H1 (cell line): ENCODE results near the gene MKX. TPM values are rescaled to one million over a fixed set of nuclear protein-coding genes. Genes with fewer than 3 reads are reported as not detected.

Experiments used
- CTCF ChIA-PET: fragments of 300-600 bp; sonication (Branson Sonifier 250); formaldehyde crosslinking; loops from one replicate; lab custom pipeline; 2021; ENCODE audit not compliant: partially characterized antibody; lab: Charles Lee
- POLR2A ChIA-PET: fragments of 300-600 bp; sonication (Branson Sonifier 250); formaldehyde crosslinking; loops from one replicate; lab custom pipeline; 2021; ENCODE audit warnings: inconsistent platforms; ENCODE audit not compliant: partially characterized antibody; lab: Charles Lee
- DNase-seq, 2 experiments: peaks; one replicate each; pipeline versions ENCODE4 v3.0.0 to v3.0.0-alpha.2; 2010 to 2022; ENCODE audit warnings: low spot score in 2 of 2, low read depth in 1 of 2, mixed read lengths in 1 of 2
- FAIRE-seq: peaks from 2 replicates; lab custom pipeline; 2011; peaks lifted over from hg19 to GRCh38; lab: Jason Lieb, UNC
- H2AFZ ChIP-seq: 2 replicates; pipeline ENCODE4 v1.8.1; 2012; ENCODE audit warnings: low read length, inconsistent platforms
- H2AK5ac ChIP-seq: 2 replicates; pipeline ENCODE4 v1.6.1; 2013; ENCODE audit warnings: low read depth, low read length
- H2BK120ac ChIP-seq: replicated peaks from 2 replicates; pipeline ENCODE3; 2013; ENCODE audit warnings: low read depth, low read length, inconsistent platforms
- H2BK12ac ChIP-seq: 2 replicates; pipeline ENCODE4 v1.6.1; 2013; ENCODE audit warnings: low read depth, low read length
- H2BK15ac ChIP-seq: 2 replicates; pipeline ENCODE4 v1.6.1; 2013; ENCODE audit warnings: low read length
- H2BK20ac ChIP-seq: 2 replicates; pipeline ENCODE4 v1.6.1; 2013; ENCODE audit warnings: low read length
- H2BK5ac ChIP-seq: 2 replicates; pipeline ENCODE4 v1.6.1; 2013; ENCODE audit warnings: low read depth, low read length
- H3K14ac ChIP-seq: 2 replicates; pipeline ENCODE4 v1.6.1; 2013; ENCODE audit warnings: inconsistent platforms; ENCODE audit not compliant: insufficient read length
- H3K18ac ChIP-seq: 2 replicates; pipeline ENCODE4 v1.6.1; 2013; ENCODE audit warnings: low read length; ENCODE audit errors: extremely low read depth
- H3K23ac ChIP-seq: 2 replicates; pipeline ENCODE4 v1.6.1; 2013; ENCODE audit warnings: inconsistent platforms; ENCODE audit not compliant: insufficient read length
- H3K23me2 ChIP-seq: 2 replicates; pipeline ENCODE4 v1.6.1; 2013; ENCODE audit warnings: low read depth, low read length
- H3K27ac ChIP-seq: 2 replicates; pipeline ENCODE4 v1.6.1; 2011; ENCODE audit warnings: low read depth, low read length, inconsistent platforms
- H3K27me3 ChIP-seq, 4 experiments: replicated peaks in 1 of 4; 1 replicate in 1 of 4; 2 replicates in 3 of 4; pipeline versions ENCODE4 v1.6.1 to v1.8.1; 2011 to 2013; ENCODE audit warnings: low read length in 3 of 4, mild to moderate bottlenecking in 3 of 4, inconsistent platforms in 2 of 4, mixed read lengths in 2 of 4, moderate library complexity in 1 of 4; ENCODE audit not compliant: control insufficient read depth in 3 of 4, insufficient read depth in 3 of 4; ENCODE audit errors: extremely low read depth in 1 of 4
- H3K36me3 ChIP-seq, 4 experiments: 2 replicates each; pipeline versions ENCODE4 v1.6.1 to v1.8.1; 2011 to 2013; ENCODE audit warnings: mild to moderate bottlenecking in 4 of 4, low read length in 3 of 4, moderate library complexity in 2 of 4, control low read depth in 1 of 4, inconsistent platforms in 1 of 4; ENCODE audit not compliant: insufficient read depth in 4 of 4, control insufficient read depth in 2 of 4
- H3K4ac ChIP-seq: replicated peaks from 2 replicates; pipeline ENCODE3; 2013; ENCODE audit warnings: low read length, low read depth, mixed read lengths, inconsistent platforms; ENCODE audit not compliant: insufficient read length
- H3K4me1 ChIP-seq, 4 experiments: replicated peaks in 1 of 4; 1 replicate in 1 of 4; 2 replicates in 3 of 4; pipeline versions ENCODE4 v1.6.1 to v1.8.1; 2011 to 2013; ENCODE audit warnings: low read length in 3 of 4, inconsistent platforms in 2 of 4, mixed read lengths in 1 of 4; ENCODE audit not compliant: insufficient read depth in 4 of 4, control insufficient read depth in 3 of 4
- H3K4me2 ChIP-seq, 2 experiments: 2 replicates each; pipeline versions ENCODE4 v1.6.1 to v1.8.1; 2011 to 2013; ENCODE audit warnings: low read depth in 2 of 2, low read length in 2 of 2, control low read depth in 1 of 2, inconsistent platforms in 1 of 2, mild to moderate bottlenecking in 1 of 2; ENCODE audit not compliant: insufficient read depth in 1 of 2
- H3K4me3 ChIP-seq, 4 experiments: fragments of 200-600, 300-600 bp in 1 of 4; sonication (generic), shearing (Covaris generic), sonication (Bioruptor Twin) in 1 of 4; 2 replicates each; pipeline versions ENCODE4 v1.5.1 to v1.8.1; 2011 to 2016; ENCODE audit warnings: low read length in 4 of 4, low read depth in 3 of 4, control low read depth in 2 of 4, inconsistent platforms in 2 of 4, mild to moderate bottlenecking in 2 of 4, mixed read lengths in 1 of 4, moderate library complexity in 1 of 4; ENCODE audit not compliant: insufficient read depth in 2 of 4; ENCODE audit errors: extremely low read depth in 1 of 4
- H3K56ac ChIP-seq: replicated peaks from 2 replicates; pipeline ENCODE3; 2013; ENCODE audit warnings: low read depth, mild to moderate bottlenecking, mixed read lengths, low read length, inconsistent platforms; ENCODE audit not compliant: insufficient read length
- H3K79me1 ChIP-seq: 2 replicates; pipeline ENCODE4 v1.6.1; 2013; ENCODE audit warnings: low read depth, low read length, control low read depth
- H3K79me2 ChIP-seq, 2 experiments: 2 replicates each; pipeline versions ENCODE4 v1.6.1 to v1.8.1; 2012 to 2013; ENCODE audit warnings: low read length in 2 of 2, mild to moderate bottlenecking in 2 of 2, inconsistent platforms in 1 of 2; ENCODE audit not compliant: insufficient read depth in 2 of 2, control insufficient read depth in 1 of 2
- H3K9ac ChIP-seq, 4 experiments: replicated peaks in 1 of 4; 1 replicate in 1 of 4; 2 replicates in 3 of 4; pipeline versions ENCODE4 v1.6.1 to v1.8.1; 2011 to 2013; ENCODE audit warnings: low read depth in 3 of 4, low read length in 3 of 4, control low read depth in 2 of 4, mild to moderate bottlenecking in 2 of 4, moderate library complexity in 2 of 4, inconsistent platforms in 1 of 4; ENCODE audit errors: extremely low read depth in 1 of 4
- H3K9me3 ChIP-seq, 2 experiments: 2 replicates each; pipeline versions ENCODE4 v1.6.1 to v1.8.1; 2012 to 2013; ENCODE audit warnings: mild to moderate bottlenecking in 2 of 2, moderate library complexity in 2 of 2, control low read depth in 1 of 2, inconsistent platforms in 1 of 2, low read depth in 1 of 2, low read length in 1 of 2, mixed read lengths in 1 of 2; ENCODE audit not compliant: insufficient read depth in 2 of 2
- H4K20me1 ChIP-seq, 2 experiments: replicated peaks in 1 of 2; 2 replicates each; pipeline versions ENCODE3 to v1.8.1; 2011 to 2013; ENCODE audit warnings: inconsistent platforms in 2 of 2, low read length in 2 of 2, mild to moderate bottlenecking in 1 of 2; ENCODE audit not compliant: insufficient read depth in 2 of 2, control insufficient read depth in 1 of 2
- H4K5ac ChIP-seq: 2 replicates; pipeline ENCODE4 v1.6.1; 2013; ENCODE audit warnings: low read length, low read depth, mixed read lengths, inconsistent platforms; ENCODE audit not compliant: insufficient read length
- H4K8ac ChIP-seq: 2 replicates; pipeline ENCODE4 v1.8.0; 2013; ENCODE audit warnings: mild to moderate bottlenecking, moderate library complexity, low read length, inconsistent platforms; ENCODE audit not compliant: insufficient read depth; ENCODE audit errors: extremely low read depth
- H4K91ac ChIP-seq: replicated peaks from 2 replicates; pipeline ENCODE3; 2013; ENCODE audit warnings: low read length, mixed read lengths, inconsistent platforms; ENCODE audit not compliant: insufficient read length
- ATF3 ChIP-seq: IDR thresholded peaks from 2 replicates; pipeline ENCODE4 v1.6.1; 2011; ENCODE audit warnings: low read depth, mild to moderate bottlenecking, low read length; ENCODE audit not compliant: insufficient read depth
- CBX5 ChIP-seq: fragments of 300-800, 300-1000 bp; sonication (generic); IDR thresholded peaks from 2 replicates; pipeline ENCODE4 v1.7.1; 2016; ENCODE audit warnings: antibody characterized with exemption, low read length, low read depth
- CEBPB ChIP-seq: IDR thresholded peaks from 2 replicates; pipeline ENCODE4 v1.6.1; 2012; ENCODE audit warnings: low read depth, low read length
- GTF2F1 ChIP-seq: IDR thresholded peaks from 2 replicates; pipeline ENCODE4 v1.6.1; 2012; ENCODE audit warnings: low read depth, low read length, improper control_type of control experiment, borderline replicate concordance
- KDM1A ChIP-seq: fragments of 200-600, 300-600 bp; sonication (generic); IDR thresholded peaks from 2 replicates; pipeline ENCODE4 v1.7.1; 2016; ENCODE audit warnings: mild to moderate bottlenecking, low read length, borderline replicate concordance
- KDM4A ChIP-seq: IDR thresholded peaks from one replicate; pipeline ENCODE4 v1.7.1; 2012; ENCODE audit warnings: low read depth, mild to moderate bottlenecking, moderate library complexity, low read length, inconsistent platforms; ENCODE audit not compliant: severe bottlenecking
- MAFK ChIP-seq: IDR thresholded peaks from 2 replicates; pipeline ENCODE4 v1.6.1; 2012; ENCODE audit warnings: low read depth, mild to moderate bottlenecking, improper control_type of control experiment, low read length
- MAX ChIP-seq: IDR thresholded peaks from 2 replicates; pipeline ENCODE4 v1.6.1; 2012; ENCODE audit warnings: inconsistent platforms
- RNF2 ChIP-seq: fragments of 200-900, 300-1000 bp; sonication (generic); IDR thresholded peaks from 2 replicates; pipeline ENCODE4 v1.7.1; 2016; ENCODE audit warnings: borderline replicate concordance, low read depth, mild to moderate bottlenecking, antibody characterized with exemption, low read length; ENCODE audit not compliant: poor library complexity, severe bottlenecking; ENCODE audit errors: missing control alignments
- RXRA ChIP-seq: IDR thresholded peaks from 2 replicates; pipeline ENCODE4 v1.6.1; 2011; ENCODE audit warnings: low read depth, mild to moderate bottlenecking, low read length, moderate library complexity; ENCODE audit not compliant: insufficient read depth
- SP1 ChIP-seq: IDR thresholded peaks from 2 replicates; pipeline ENCODE4 v1.6.1; 2011; ENCODE audit warnings: low read depth, low read length
- SRF ChIP-seq: IDR thresholded peaks from 2 replicates; pipeline ENCODE4 v1.6.1; 2011; ENCODE audit warnings: mild to moderate bottlenecking, low read depth, low read length, moderate library complexity
- WGBS, 2 experiments: shearing (Covaris generic) in 1 of 2; methylation state at CpG; one replicate each; pipeline versions ENCODE4 v1.1.6 to v1.1.7; 2013 to 2015; ENCODE audit warnings: low lambda C conversion rate in 2 of 2, mixed read lengths in 2 of 2, inconsistent platforms in 1 of 2, low coverage in 1 of 2, missing lambda C conversion rate in 1 of 2; ENCODE audit not compliant: insufficient replicate concordance in 2 of 2, insufficient coverage in 1 of 2, insufficient read length in 1 of 2; ENCODE audit errors: extremely low coverage in 1 of 2, missing lambda C conversion rate in 1 of 2; 5-methylcytosine and 5-hydroxymethylcytosine counted together
- polyA plus RNA-seq, 7 experiments: library from polyadenylated mRNA; depleted of rRNA in 3 of 7; stranded (reverse) in 5 of 7; unstranded in 2 of 7; fragments of >200 nt in 5 of 7; fragments of 200-250 nt in 2 of 7; gene quantifications; 1 replicate in 5 of 7; 2 replicates in 1 of 7; 4 replicates in 1 of 7; pipeline versions ENCODE4 v1.2.1 to v1.2.3, GENCODE V29; 2011 to 2013; ENCODE audit warnings: missing spikeins in 2 of 7, mixed read lengths in 2 of 7
- total RNA-seq: library from RNA; stranded (reverse); fragmentation: NEBNext Ultra II Directional; extraction: Animal tissue kit (Norgen Biotek cat#: 25700); gene quantifications from 2 replicates; pipeline ENCODE4 v1.2.1, GENCODE V29; 2021

The MKX gene
- total and polyA plus RNA-seq, 2 of the 8 experiments (the other 6 are each of a cell fraction or from before 2014, with no cell fraction given), result 0.21 to 1.3 TPM

- H3K9me3 ChIP-seq, result no peaks in the 10 kb centered on the region
- ChIA-PET CTCF (interaction anchor here (0.9 to 1.2 kb wide), 2 partner anchors 33 to 419 kb away, joined by 3 to 4 read pairs; no protein-coding TSS in a partner anchor), POLR2A (no interaction called here)
- no peaks in the 10 kb centered on the region for H4K20me1 ChIP-seq
- H4K91ac ChIP-seq, result no peak overlapping the region
- no peaks in the 10 kb centered on the region; the same call in 1 of the 2 replicates for H3K23me2 ChIP-seq
- no peak overlapping the region for H3K56ac ChIP-seq
- no peak overlapping the region for H2BK5ac ChIP-seq
- no peak overlapping the region for H2BK20ac ChIP-seq
- no peak overlapping the region for H4K5ac ChIP-seq
- H3K14ac ChIP-seq, result no peak overlapping the region
- H2BK15ac ChIP-seq, result no peak overlapping the region
- H3K4me1 ChIP-seq, result no peaks in the 10 kb centered on the region
- no peak overlapping the region for H3K4me2 ChIP-seq
- no peak for FAIRE-seq
- H2AK5ac ChIP-seq, result no peak overlapping the region
- 92% methylated on average over 5 of the region's 5 CpGs; no CpG with 5 or more reads in 1 of the 2 experiments for WGBS, 2 experiments
- no peak for DNase-seq
- no peak overlapping the region for H3K27ac ChIP-seq
- no peak overlapping the region for H3K23ac ChIP-seq
- no peak overlapping the region for H2AFZ ChIP-seq
- H3K18ac ChIP-seq, result no peak overlapping the region
- no peak overlapping the region for H2BK120ac ChIP-seq
- H3K4me3 ChIP-seq, result no peak overlapping the region
- no peaks in the 10 kb centered on the region for H3K79me2 ChIP-seq
- no peak overlapping the region for H2BK12ac ChIP-seq
- H3K9ac ChIP-seq, result no peak overlapping the region
- no peaks in the 10 kb centered on the region for H3K36me3 ChIP-seq
- H3K4ac ChIP-seq, result no peak overlapping the region
- TF ChIP-seq SRF, result no peak
- TF ChIP-seq ATF3, result no peak
- TF ChIP-seq MAX, result no peak
- TF ChIP-seq CEBPB, result no peak
- TF ChIP-seq KDM4A, result no peak
- TF ChIP-seq KDM1A, result no peak
- TF ChIP-seq MAFK, result no peak
- no peak for TF ChIP-seq GTF2F1
- no peak for TF ChIP-seq SP1
- no peak for TF ChIP-seq CBX5
- TF ChIP-seq RXRA, result no peak
- no peak for TF ChIP-seq RNF2
- no peak overlapping the region for H4K8ac ChIP-seq
- H3K27me3 ChIP-seq, result no peaks in the 10 kb centered on the region
- no peaks in the 10 kb centered on the region for H3K79me1 ChIP-seq
These were observed 15.2 kb upstream of the MKX start for GRCh38 chr10:27760867-27761266.
